IgD-negative memory B cell (primary cell): ENCODE results near the gene DNHD1. TPM values are rescaled to one million over a fixed set of nuclear protein-coding genes. Genes with fewer than 3 reads are reported as not detected.
"Not testable (repeated sequence)": the region's sequence is repeated elsewhere in the genome, so short reads cannot be mapped to it uniquely, and the experiment has no call there.

Source experiments
- H3K27ac Mint-ChIP-seq, 3 donors: one replicate each; pipeline ENCODE4 v1.8.0; 2020 to 2022; ENCODE audit warnings: mild to moderate bottlenecking in 3 of 3, mixed read lengths in 3 of 3, moderate library complexity in 1 of 3
- H3K27me3 Mint-ChIP-seq: one replicate; pipeline ENCODE4 v1.8.0; 2021; ENCODE audit warnings: mixed read lengths
- H3K36me3 Mint-ChIP-seq: one replicate; pipeline ENCODE4 v1.8.0; 2020; ENCODE audit warnings: mild to moderate bottlenecking, mixed read lengths
- H3K4me1 Mint-ChIP-seq, 3 donors: one replicate each; pipeline ENCODE4 v1.8.0; 2020 to 2022; ENCODE audit warnings: mixed read lengths in 3 of 3, mild to moderate bottlenecking in 1 of 3
- H3K4me3 Mint-ChIP-seq, 4 donors: one replicate each; pipeline ENCODE4 v1.8.0; 2020 to 2022; ENCODE audit warnings: mild to moderate bottlenecking in 4 of 4, mixed read lengths in 4 of 4, moderate library complexity in 3 of 4
- H3K9me3 Mint-ChIP-seq, 3 donors: one replicate each; pipeline ENCODE4 v1.8.0; 2020 to 2021; ENCODE audit warnings: mixed read lengths in 3 of 3, mild to moderate bottlenecking in 1 of 3
- polyA plus RNA-seq: library from polyadenylated mRNA; unstranded; fragments of 300-500 nt; fragmentation: Illumina TruSeq; gene quantifications from one replicate; pipeline ENCODE4 v1.2.3, GENCODE V29; 2021

DNHD1 gene
- polyA plus RNA-seq, 1 donor from 2014 or later, result 1.9 TPM

GRCh38 chr11:6488342-6488741, 8.7 kb upstream of the DNHD1 start:
- H3K9me3 Mint-ChIP-seq, result no peaks in the 10 kb centered on the region
- no peak overlapping the region for H3K27ac Mint-ChIP-seq
- no peaks in the 10 kb centered on the region for H3K27me3 Mint-ChIP-seq
- H3K36me3 Mint-ChIP-seq, result peaks cover 1% of the 10 kb centered on the region
- peaks cover 2 to 5% (median 3%) of the 10 kb centered on the region in 3 donors for H3K4me1 Mint-ChIP-seq
- peak overlapping the region in 1 of 4 donors; percentile 46 for H3K4me3 Mint-ChIP-seq

DNA sequence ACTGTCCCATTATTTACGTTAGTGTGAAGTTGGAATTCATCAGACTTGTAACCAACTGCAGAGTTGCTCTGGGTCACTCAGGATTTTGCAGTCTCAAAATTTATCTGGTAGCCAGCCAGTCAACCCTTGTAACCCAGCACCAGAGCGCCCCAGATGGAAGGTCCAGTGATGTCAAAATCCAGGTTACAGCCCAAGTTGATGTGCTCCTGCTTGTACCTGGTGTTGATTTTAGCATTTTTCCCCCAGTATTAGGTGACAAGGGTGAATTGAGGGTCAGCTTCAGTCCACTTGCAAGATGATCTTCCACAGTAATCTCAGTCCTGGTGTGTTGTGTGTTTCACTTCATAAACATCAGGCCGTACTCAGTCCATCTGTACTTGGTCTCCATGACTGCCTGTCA, 8.3 kb upstream of the DNHD1 start:
- Mint-ChIP-seq H3K4me1 (peaks cover 0 to 4% (median 0%) of the 10 kb centered on the region in 3 donors), H3K36me3 (peaks cover 1% of the 10 kb centered on the region), H3K4me3 (no peak overlapping the region), H3K9me3 (no peaks in the 10 kb centered on the region), H3K27me3 (no peaks in the 10 kb centered on the region), H3K27ac (no peak overlapping the region)

- Mint-ChIP-seq H3K27ac (no peak overlapping the region), H3K4me1 (peaks cover 0 to 4% (median 0%) of the 10 kb centered on the region in 3 donors), H3K9me3 (no peaks in the 10 kb centered on the region), H3K27me3 (no peaks in the 10 kb centered on the region), H3K36me3 (peaks cover 1% of the 10 kb centered on the region), H3K4me3 (no peak overlapping the region)
Measured at GRCh38 chr11:6489306-6489705, 7.8 kb upstream of the DNHD1 start.

DNA sequence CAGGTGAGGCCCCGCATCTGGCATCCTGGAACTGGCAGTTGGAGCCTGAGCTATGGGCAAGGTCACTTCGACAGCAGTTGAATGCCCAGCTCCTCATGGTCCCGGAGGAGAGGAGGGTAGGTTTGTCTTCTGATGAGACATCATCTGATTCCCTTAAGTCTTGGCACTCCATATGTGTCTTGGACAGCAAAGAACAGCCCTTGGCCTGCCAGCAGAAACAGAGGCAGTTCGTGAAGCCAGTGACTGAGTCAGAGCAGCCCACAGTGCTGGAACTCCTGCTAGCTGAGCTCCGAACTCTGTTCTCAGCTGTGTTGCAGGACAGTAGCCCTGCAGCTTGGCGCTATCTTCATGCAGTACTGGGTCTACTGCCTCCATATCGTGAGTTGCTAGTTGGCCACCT, 1.0 kb downstream of the DNHD1 start:
- no peaks in the 10 kb centered on the region for H3K9me3 Mint-ChIP-seq
- no peak overlapping the region for H3K27ac Mint-ChIP-seq
- no peak overlapping the region for H3K4me3 Mint-ChIP-seq
- H3K36me3 Mint-ChIP-seq, result peaks cover 3% of the 10 kb centered on the region
- H3K27me3 Mint-ChIP-seq, result no peaks in the 10 kb centered on the region
- H3K4me1 Mint-ChIP-seq, result peaks cover 0 to 3% (median 2%) of the 10 kb centered on the region in 3 donors

- Mint-ChIP-seq H3K27ac (no peak overlapping the region), H3K9me3 (no peaks in the 10 kb centered on the region), H3K4me1 (peaks cover 0 to 3% (median 2%) of the 10 kb centered on the region in 3 donors), H3K36me3 (peaks cover 3% of the 10 kb centered on the region), H3K4me3 (no peak overlapping the region), H3K27me3 (no peaks in the 10 kb centered on the region)
Measured at GRCh38 chr11:6498544-6498943, 1.5 kb downstream of the DNHD1 start.

GRCh38 chr11:6502382-6502781, 5.3 kb downstream of the DNHD1 start:
- Mint-ChIP-seq H3K27me3 (no peaks in the 10 kb centered on the region), H3K27ac (peak overlapping the region in 1 of 3 donors; percentile 81), H3K9me3 (no peaks in the 10 kb centered on the region), H3K36me3 (peaks cover 6% of the 10 kb centered on the region), H3K4me1 (peaks cover 0 to 4% (median 3%) of the 10 kb centered on the region in 3 donors), H3K4me3 (no peak overlapping the region)

- H3K27ac Mint-ChIP-seq, result no peak overlapping the region
- H3K27me3 Mint-ChIP-seq, result no peaks in the 10 kb centered on the region
- no peaks in the 10 kb centered on the region for H3K9me3 Mint-ChIP-seq
- H3K4me1 Mint-ChIP-seq, result peaks cover 0 to 3% (median 2%) of the 10 kb centered on the region in 3 donors
- H3K4me3 Mint-ChIP-seq, result no peak overlapping the region
- peaks cover 4% of the 10 kb centered on the region for H3K36me3 Mint-ChIP-seq
Measured at GRCh38 chr11:6504166-6504565, 7.1 kb downstream of the DNHD1 start.

DNA sequence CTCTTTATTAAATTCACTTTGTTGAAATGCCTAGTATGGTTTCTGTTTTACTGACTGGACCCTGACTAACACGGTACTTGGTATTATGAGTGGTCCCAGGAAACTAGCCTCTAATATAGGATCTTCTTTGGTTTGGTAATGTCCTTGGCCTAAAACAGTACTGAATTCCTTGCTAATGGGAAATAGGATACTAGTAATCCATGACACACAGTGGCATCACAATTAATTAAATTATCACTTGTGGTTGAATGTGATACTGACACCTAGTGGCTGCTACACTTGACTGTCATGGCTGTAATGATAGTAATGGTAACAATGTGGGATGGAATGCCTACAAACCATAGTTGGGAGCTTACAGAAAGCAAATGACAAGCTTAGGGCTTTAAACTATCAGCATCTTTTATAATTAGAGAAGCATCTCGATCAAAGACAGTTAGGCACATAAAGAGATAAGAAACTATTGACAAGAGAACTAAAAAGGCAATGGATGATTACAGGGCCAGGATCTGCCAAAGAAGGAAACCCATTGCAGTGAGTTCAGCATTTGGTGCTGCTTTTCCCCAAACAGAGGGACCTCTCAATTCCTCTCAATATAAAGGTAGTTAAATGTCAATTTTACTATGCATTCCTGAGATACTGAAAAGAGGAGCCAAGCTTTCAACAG, 8.6 kb downstream of the DNHD1 start:
- Mint-ChIP-seq H3K27ac (no peak overlapping the region), H3K9me3 (no peaks in the 10 kb centered on the region), H3K4me3 (no peak overlapping the region), H3K4me1 (peaks cover 0 to 3% (median 2%) of the 10 kb centered on the region in 3 donors), H3K36me3 (peaks cover 4% of the 10 kb centered on the region), H3K27me3 (no peaks in the 10 kb centered on the region)

GRCh38 chr11:6516865-6517264, 19.8 kb downstream of the DNHD1 start:
- Mint-ChIP-seq H3K36me3 (peaks cover 17% of the 10 kb centered on the region), H3K27me3 (no peaks in the 10 kb centered on the region), H3K4me3 (no peak overlapping the region), H3K9me3 (no peaks in the 10 kb centered on the region), H3K4me1 (no peaks in the 10 kb centered on the region), H3K27ac (no peak overlapping the region)

DNA sequence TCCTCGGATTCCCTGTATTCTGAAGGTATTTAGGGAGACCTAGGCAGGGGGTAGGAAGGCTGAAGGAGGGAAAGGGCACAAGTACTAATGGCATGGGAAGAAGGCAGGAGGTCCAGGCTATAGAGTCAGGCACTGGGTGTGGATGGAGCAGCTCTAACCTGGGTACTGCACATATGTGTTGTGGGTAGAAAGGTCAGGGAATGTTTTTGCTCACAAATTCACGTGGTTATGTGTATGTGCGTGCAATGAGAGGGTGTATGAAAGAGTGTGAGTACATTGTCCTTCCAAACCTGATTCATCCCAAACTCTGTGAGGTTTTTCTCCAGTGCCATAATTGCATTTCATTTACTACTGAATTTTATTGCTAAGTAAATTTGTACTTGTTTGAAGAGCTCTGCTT, 23.2 kb downstream of the DNHD1 start:
- H3K27ac Mint-ChIP-seq, result no peak overlapping the region
- peaks cover 11% of the 10 kb centered on the region for H3K36me3 Mint-ChIP-seq
- H3K4me3 Mint-ChIP-seq, result no peak overlapping the region
- H3K4me1 Mint-ChIP-seq, result peaks cover 0 to 2% (median 0%) of the 10 kb centered on the region in 3 donors
- H3K27me3 Mint-ChIP-seq, result no peaks in the 10 kb centered on the region
- H3K9me3 Mint-ChIP-seq, result no peaks in the 10 kb centered on the region

- H3K4me3 Mint-ChIP-seq, H3K36me3 Mint-ChIP-seq, H3K27ac Mint-ChIP-seq, H3K27me3 Mint-ChIP-seq, H3K9me3 Mint-ChIP-seq: not testable (repeated sequence)
- peaks cover 7 to 11% (median 9%) of the 10 kb centered on the region in 3 donors for H3K4me1 Mint-ChIP-seq
Measured at GRCh38 chr11:6521946-6522345, 24.9 kb downstream of the DNHD1 start.

GRCh38 chr11:6523253-6523652, 26.2 kb downstream of the DNHD1 start:
- Mint-ChIP-seq H3K4me1 (peaks cover 7 to 11% (median 10%) of the 10 kb centered on the region in 3 donors), H3K27me3 (no peaks in the 10 kb centered on the region), H3K27ac (no peak overlapping the region), H3K9me3 (no peaks in the 10 kb centered on the region), H3K4me3 (no peak overlapping the region), H3K36me3 (peaks cover 5% of the 10 kb centered on the region)

- peaks cover 7 to 11% (median 10%) of the 10 kb centered on the region in 3 donors for H3K4me1 Mint-ChIP-seq
- peak overlapping the region in 1 of 3 donors; percentile 33 for H3K27ac Mint-ChIP-seq
- H3K36me3 Mint-ChIP-seq, result peaks cover 5% of the 10 kb centered on the region
- H3K27me3 Mint-ChIP-seq, result no peaks in the 10 kb centered on the region
- no peak overlapping the region for H3K4me3 Mint-ChIP-seq
- H3K9me3 Mint-ChIP-seq, result no peaks in the 10 kb centered on the region
Measured at GRCh38 chr11:6526411-6527135, 29.5 kb downstream of the DNHD1 start.

GRCh38 chr11:6529266-6529665, 32.2 kb downstream of the DNHD1 start:
- H3K27ac Mint-ChIP-seq, result peak overlapping the region in 1 of 3 donors; percentile 47

GRCh38 chr11:6530848-6531247, 33.8 kb downstream of the DNHD1 start:
- Mint-ChIP-seq H3K27ac (no peak overlapping the region), H3K4me1 (peaks cover 7 to 10% (median 9%) of the 10 kb centered on the region in 3 donors), H3K9me3 (no peaks in the 10 kb centered on the region), H3K4me3 (no peak overlapping the region), H3K27me3 (no peaks in the 10 kb centered on the region), H3K36me3 (no peaks in the 10 kb centered on the region)

More at GRCh38 chr11:6529266-6529665, 32.2 kb downstream of the DNHD1 start:
- Mint-ChIP-seq H3K36me3 (peaks cover 5% of the 10 kb centered on the region), H3K4me1 (peaks cover 7 to 11% (median 10%) of the 10 kb centered on the region in 3 donors), H3K4me3 (no peak overlapping the region), H3K27me3 (no peaks in the 10 kb centered on the region), H3K9me3 (no peaks in the 10 kb centered on the region)
